Stimulated activated CD4-positive, alpha-beta T cell treated with anti-CD3 and anti-CD28 coated beads, Interleukin-12 subunit alpha, Interleukin-12 subunit beta, amount 100 ng/mL, for 48 hours (primary cell): ENCODE measurements around the gene NEK2.

Experiments used
- DNase-seq, 3 donors: peaks; one replicate each; pipeline ENCODE4 v3.0.0-alpha.2; 2020; ENCODE audit warnings: low read depth in 2 of 3, low spot score in 1 of 3

The NEK2 gene

GRCh38 chr1:211612786-211613107, 62.7 kb downstream of the NEK2 start:
- DNase-seq, result no peak
